NT2/D1 (cell line): Measurements from ENCODE around the gene UNC13C.
A peak's percentile ranks its signal among the peaks of the same experiment; 100 is the strongest.
"Not testable (repeated sequence)": the region's sequence is repeated elsewhere in the genome, so short reads cannot be mapped to it uniquely, and the experiment has no call there.

Experiments used
- DNase-seq: peaks from one replicate; pipeline ENCODE4 v3.0.0-alpha.2; 2011; ENCODE audit warnings: low read depth, low spot score
- H3K27me3 ChIP-seq: 2 replicates; pipeline ENCODE4 v1.6.0; 2011; ENCODE audit warnings: mild to moderate bottlenecking; ENCODE audit not compliant: insufficient read length, insufficient read depth
- H3K36me3 ChIP-seq: 2 replicates; pipeline ENCODE4 v1.6.1; 2011; ENCODE audit warnings: mild to moderate bottlenecking, low read length, mixed read lengths; ENCODE audit not compliant: insufficient read depth, insufficient read length
- H3K4me1 ChIP-seq: 2 replicates; pipeline ENCODE4 v1.5.1; 2011; ENCODE audit not compliant: insufficient read depth, insufficient read length
- H3K4me3 ChIP-seq: 2 replicates; pipeline ENCODE4 v1.5.1; 2011; ENCODE audit warnings: low read depth; ENCODE audit not compliant: insufficient read length
- H3K9ac ChIP-seq: 2 replicates; pipeline ENCODE4 v1.6.0; 2011; ENCODE audit warnings: low read depth; ENCODE audit not compliant: insufficient read length
- H3K9me3 ChIP-seq: 2 replicates; pipeline ENCODE4 v1.5.1; 2011; ENCODE audit warnings: mild to moderate bottlenecking, low read length; ENCODE audit not compliant: insufficient read depth
- SUZ12 ChIP-seq: IDR thresholded peaks from 2 replicates; pipeline ENCODE4 v1.6.1; 2011; ENCODE audit not compliant: insufficient read length, insufficient read depth; ENCODE audit errors: extremely low read depth
- YY1 ChIP-seq: IDR thresholded peaks from 2 replicates; pipeline ENCODE4 v1.6.1; 2011; ENCODE audit not compliant: insufficient read length, insufficient read depth
- ZNF274 ChIP-seq: IDR thresholded peaks from 2 replicates; pipeline ENCODE4 v1.6.1; 2011; ENCODE audit warnings: mild to moderate bottlenecking, low read depth, low read length

Gene UNC13C

GRCh38 chr15:53978253-53978906 lies at the start of gene UNC13C:
Gene UNC13C, plus strand, starts transcription at chr15:53978441. Its CDS starts 34,463 bp downstream, at chr15:54012904.
- no peak for DNase-seq
- H3K36me3 ChIP-seq = no peaks in the 10 kb centered on the region
- peaks cover 26% of the 10 kb centered on the region for H3K27me3 ChIP-seq
- no peak for TF ChIP-seq SUZ12
- TF ChIP-seq YY1 = no peak
- TF ChIP-seq ZNF274 = no peak
- H3K9ac ChIP-seq = peak within 1 kb of the TSS; percentile 44
- H3K4me3 ChIP-seq = peak within 1 kb of the TSS; percentile 36
- no peaks in the 10 kb centered on the region for H3K9me3 ChIP-seq
- no peaks in the 10 kb centered on the region for H3K4me1 ChIP-seq

- Histone ChIP-seq H3K9ac (no peak overlapping the region), H3K27me3 (no peaks in the 10 kb centered on the region), H3K9me3 (0 out of 2 replicates have a peak, but pooled peaks cover 4% of the 10 kb centered on the region), H3K36me3 (no peaks in the 10 kb centered on the region), H3K4me1 (no peaks in the 10 kb centered on the region), H3K4me3 (no peak overlapping the region)
- DNase-seq = no peak
- TF ChIP-seq YY1 (no peak), ZNF274 (no peak)
Observed at GRCh38 chr15:53936137-53936536, 42.1 kb upstream of the UNC13C start.

DNA sequence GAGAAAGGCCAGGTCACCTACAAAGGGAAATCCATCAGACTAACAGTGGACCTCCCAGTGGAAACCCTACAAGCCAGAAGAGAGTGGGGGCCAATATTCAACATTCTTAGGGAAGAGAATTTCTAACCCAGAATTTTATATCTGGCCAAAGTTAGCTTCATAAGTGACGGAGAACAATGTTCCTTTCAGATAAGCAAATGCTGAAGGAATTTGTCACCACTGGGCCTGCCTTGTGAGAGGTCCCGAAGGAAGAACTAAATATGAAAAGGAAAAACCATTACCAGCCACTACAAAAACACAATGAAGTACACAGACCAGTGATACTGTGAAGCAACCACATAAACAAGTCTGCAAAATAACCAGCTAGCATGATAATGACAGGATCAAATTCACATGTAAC lies 40.6 kb upstream of the UNC13C start:
- DNase-seq, H3K27me3 ChIP-seq, H3K9ac ChIP-seq: not testable (repeated sequence)

DNA sequence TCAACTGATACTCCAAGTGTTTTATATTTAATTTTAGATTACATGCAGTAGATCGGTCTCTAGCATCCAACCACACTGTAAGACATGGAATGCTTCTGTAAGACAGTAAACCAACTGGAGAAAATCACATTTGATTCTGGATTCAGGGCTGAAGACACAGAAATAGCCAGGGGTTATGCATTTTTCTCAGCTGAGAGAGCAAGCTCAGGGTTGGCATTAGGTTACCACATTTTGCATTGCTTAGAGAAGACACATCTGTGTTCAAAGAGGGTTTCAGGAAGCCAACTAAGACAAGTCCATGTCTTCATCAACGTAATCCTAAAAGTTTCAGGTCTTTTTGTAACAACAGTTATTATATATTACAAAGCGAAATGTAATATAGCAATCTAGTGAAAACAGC lies 27.7 kb upstream of the UNC13C start:
- Histone ChIP-seq H3K36me3 (no peaks in the 10 kb centered on the region), H3K4me1 (no peaks in the 10 kb centered on the region), H3K9me3 (peaks cover 4% of the 10 kb centered on the region; the same call in 1 of the 2 replicates), H3K27me3 (no peaks in the 10 kb centered on the region), H3K4me3 (no peak overlapping the region), H3K9ac (no peak overlapping the region)
- no peak for DNase-seq
- TF ChIP-seq YY1 = no peak
- no peak for TF ChIP-seq ZNF274
- TF ChIP-seq SUZ12 = no peak

More for the DNA sequence above, 40.6 kb upstream of the UNC13C start:
- H3K4me3 ChIP-seq, H3K36me3 ChIP-seq, H3K4me1 ChIP-seq, H3K9me3 ChIP-seq: not testable (repeated sequence)

DNA sequence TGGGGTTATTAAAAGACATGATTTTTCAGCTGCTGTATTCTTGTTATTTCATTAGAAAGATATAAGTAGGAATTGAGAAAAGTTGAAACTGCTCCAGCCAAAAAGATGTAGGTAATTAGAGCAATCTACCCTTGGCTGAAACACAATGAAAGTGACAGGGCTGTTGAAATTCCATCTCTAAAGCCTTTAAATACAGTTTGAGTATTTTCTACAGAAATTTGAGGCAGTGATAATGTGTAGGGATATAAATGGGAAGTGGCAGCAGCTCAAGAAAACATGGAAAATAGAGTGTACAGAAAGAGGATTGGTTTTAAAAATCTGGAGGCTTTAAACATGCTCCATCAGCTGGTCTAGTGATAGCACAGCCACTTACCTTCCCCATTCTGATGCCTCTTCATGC lies 22.8 kb upstream of the UNC13C start:
- Histone ChIP-seq H3K36me3 (no peaks in the 10 kb centered on the region), H3K4me1 (no peaks in the 10 kb centered on the region), H3K9ac (no peak overlapping the region), H3K27me3 (no peaks in the 10 kb centered on the region), H3K9me3 (no peaks in the 10 kb centered on the region), H3K4me3 (no peak overlapping the region)
- TF ChIP-seq ZNF274 = no peak
- TF ChIP-seq SUZ12 = no peak
- no peak for TF ChIP-seq YY1
- DNase-seq = no peak

GRCh38 chr15:53962646-53963561 lies 15.3 kb upstream of the UNC13C start:
- Histone ChIP-seq H3K9me3 (no peaks in the 10 kb centered on the region), H3K4me3 (no peak overlapping the region), H3K4me1 (no peaks in the 10 kb centered on the region), H3K27me3 (no peaks in the 10 kb centered on the region), H3K36me3 (no peaks in the 10 kb centered on the region), H3K9ac (no peak overlapping the region)
- TF ChIP-seq SUZ12 (no peak), ZNF274 (no peak), YY1 (no peak)
- no peak for DNase-seq

DNA sequence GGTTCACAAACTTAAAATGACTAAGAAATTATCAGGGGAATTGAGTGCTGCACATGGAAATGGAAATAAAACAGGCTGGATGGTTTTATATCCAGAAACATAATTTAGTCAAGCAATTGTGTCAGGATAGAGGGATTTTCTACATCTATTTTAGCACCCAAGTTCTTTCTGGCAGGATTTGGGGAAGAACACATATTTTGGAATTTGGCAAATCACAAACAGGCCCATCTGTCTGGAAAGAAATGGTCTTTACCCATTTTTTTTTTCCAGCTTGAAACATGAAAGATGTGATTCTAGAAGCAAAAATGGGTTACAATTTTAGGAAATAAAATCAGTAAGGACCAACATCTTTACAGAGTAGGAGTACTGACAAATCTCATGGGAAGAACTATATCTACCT lies 14.4 kb upstream of the UNC13C start:
- Histone ChIP-seq H3K4me3 (no peak overlapping the region), H3K36me3 (no peaks in the 10 kb centered on the region)
- no peak for DNase-seq

More for the DNA sequence above, 14.4 kb upstream of the UNC13C start:
- no peak for TF ChIP-seq YY1
- TF ChIP-seq SUZ12 = no peak
- no peak for TF ChIP-seq ZNF274
- Histone ChIP-seq H3K27me3 (no peaks in the 10 kb centered on the region), H3K9me3 (no peaks in the 10 kb centered on the region), H3K9ac (no peak overlapping the region), H3K4me1 (no peaks in the 10 kb centered on the region)
